HUDEP-2 (cell line): ENCODE data around the gene C5orf34.
"Not testable (repeated sequence)": the region's sequence is repeated elsewhere in the genome, so short reads cannot be mapped to it uniquely, and the experiment has no call there.

Experiments
- DNase-seq, 76 experiments: peaks; one replicate each; lab custom pipeline; 2025; ENCODE audit not compliant: unreplicated experiment in 76 of 76; lab: John Stamatoyannopoulos, UW

C5orf34 gene

DNA sequence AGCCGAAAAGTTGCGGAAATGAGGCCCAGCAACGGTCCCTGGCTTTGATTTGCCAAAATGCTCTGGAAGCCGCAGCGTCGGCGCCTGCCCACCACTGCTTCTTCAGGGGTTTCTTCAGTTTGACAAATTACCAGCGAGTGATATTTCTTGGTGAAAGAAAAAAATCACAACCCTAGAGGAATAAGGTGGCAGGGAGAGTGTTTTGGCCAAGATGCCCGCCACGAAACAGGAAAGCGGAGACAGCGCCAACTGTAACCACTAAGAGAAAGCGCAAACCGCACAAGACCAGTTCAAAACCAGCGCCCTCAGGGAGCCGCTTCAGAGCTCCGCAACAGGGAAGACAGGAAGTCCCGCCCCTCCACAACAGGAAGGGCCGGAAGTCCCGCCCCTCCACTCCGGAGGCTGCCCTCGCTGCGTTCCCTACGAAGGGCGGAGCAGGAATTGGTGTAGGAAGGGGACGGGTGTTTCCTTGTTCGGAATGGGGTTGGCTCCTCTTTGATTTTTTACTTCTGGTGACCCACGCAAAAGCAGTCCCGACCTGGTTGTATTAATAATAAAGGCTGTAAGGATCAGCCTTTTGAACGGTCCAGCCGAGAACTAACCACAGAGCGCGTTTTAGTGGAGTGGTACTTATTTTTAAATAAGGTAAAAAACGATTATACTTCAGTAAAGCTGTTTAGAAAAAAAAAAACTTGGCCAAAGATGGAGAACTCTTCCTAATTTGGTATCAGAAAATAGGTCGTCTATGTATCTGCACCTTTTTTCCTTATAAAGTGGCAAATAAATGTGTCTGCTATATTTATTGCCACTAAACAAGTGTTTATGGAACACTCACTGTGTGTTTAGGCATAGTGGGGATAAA lies at the start of gene C5orf34:
TSS of gene C5orf34 (minus strand) at position 333 of the 862 bp plus-strand sequence. CDS start 5,809 bp downstream, outside the sequence.
- DNase-seq = peak; percentile 13 to 97 (median 92)

DNA sequence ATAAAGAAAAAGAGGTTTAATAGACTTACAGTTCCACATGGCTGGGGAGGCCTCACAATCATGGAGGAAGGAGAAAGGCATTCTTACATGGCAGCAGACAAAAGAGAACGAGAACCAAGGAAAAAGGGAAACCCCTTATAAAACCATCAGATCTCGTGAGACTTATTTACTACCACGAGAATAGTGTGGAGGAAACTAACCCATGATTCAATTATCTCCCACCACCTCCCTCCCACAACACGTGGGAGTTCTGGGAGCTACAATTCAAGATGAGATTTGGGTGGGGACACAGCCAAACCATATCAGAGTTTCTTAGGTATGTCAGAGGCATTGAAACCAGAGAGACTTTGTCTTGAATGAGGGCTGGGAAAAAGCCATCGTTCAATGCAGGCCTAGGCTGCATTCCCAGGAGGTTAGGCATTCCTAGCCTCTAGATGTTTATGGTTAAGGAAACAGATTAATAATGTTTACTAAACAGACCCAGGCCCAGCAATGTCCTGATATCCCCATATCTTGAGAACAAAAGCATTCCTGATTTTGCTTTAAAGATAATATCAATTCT lies 49.4 kb upstream of the C5orf34 start:
- no peak for DNase-seq

GRCh38 chr5:43563321-43563720 lies 48.4 kb upstream of the C5orf34 start:
- no peak for DNase-seq

- DNase-seq = no peak
Measured at GRCh38 chr5:43561356-43561755, 46.4 kb upstream of the C5orf34 start.

GRCh38 chr5:43560128-43560527 lies 45.2 kb upstream of the C5orf34 start:
- no peak for DNase-seq

DNA sequence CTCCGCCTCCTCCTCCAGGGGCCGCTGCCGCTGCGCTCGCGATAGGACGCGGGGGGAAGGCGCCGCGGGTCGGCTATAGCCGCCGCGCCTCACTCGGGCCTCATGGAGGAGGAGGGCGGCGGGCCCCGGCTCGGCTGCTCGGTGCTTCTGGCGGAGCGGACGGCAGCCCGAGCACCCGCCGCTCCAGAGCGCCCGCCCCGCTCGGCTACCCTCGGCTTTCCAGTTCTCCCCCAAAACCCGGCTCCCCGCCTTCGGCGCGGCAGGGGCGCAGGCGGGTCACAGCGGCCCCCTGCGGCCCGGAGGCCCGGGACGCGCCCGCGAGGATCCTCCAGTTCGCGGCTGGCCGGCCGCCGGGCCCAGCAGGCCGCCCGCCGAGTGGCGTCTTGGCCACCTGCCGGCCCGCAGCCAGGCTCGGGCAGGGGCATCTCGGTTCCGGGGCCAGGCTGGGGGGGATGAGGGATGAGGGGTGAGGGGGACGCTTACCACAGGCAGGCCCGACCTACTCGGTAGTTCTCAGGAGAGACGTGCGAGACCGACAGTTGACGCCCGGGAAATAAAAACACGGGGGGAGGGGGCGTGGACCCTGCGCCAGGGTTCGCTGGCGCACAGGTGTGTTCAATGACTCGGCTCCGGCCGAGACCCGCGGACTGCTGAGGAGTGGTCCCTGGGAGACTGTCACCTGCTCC lies 42.1 kb upstream of the C5orf34 start, which contains the start of gene PAIP1:
TSS of gene PAIP1 (minus strand) at position 221 of the 686 bp plus-strand sequence. CDS start 231 bp downstream, outside the sequence.
- DNase-seq = peak in 73 of 76 experiments; percentile 34 to 88 (median 76)

GRCh38 chr5:43556607-43556856 lies 41.6 kb upstream of the C5orf34 start:
- peak in 1 of 76 experiments; percentile 53 for DNase-seq

DNA sequence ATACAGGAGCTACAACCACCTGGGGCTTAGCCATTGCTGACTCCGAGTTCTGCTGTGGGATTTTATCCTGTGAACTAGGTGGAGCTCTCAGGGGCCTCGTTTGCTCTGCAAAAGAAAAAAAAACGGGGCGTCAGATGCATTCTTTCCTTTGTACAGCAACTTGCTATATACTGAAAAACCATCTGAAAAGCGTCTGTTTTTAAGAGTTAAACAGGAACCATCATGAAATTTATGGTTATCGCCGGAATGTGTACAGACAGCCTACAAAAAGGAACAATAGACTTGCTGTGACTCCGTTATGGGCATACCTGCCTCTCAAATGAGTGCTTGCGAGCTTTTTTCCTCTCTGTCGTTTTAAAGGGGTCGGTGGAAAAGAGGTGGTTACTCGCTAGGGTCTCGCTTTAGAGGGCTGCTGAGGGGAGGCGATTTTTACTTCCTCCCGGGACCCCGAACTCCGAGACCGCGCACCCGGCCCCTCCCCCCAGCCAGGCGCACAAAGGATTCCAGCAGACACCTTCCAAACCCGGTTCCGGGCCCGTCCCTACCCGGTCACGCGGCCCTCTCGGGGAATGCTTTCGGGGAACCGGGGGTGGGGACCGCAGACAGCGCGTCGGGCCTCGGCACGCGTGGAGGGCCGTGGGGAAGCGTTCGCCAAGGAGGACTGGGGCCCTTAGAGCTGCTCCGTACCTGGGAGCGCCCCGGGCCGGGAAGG lies 41.1 kb upstream of the C5orf34 start:
- DNase-seq = peak in 45 of 76 experiments; percentile 2 to 51 (median 27)

DNA sequence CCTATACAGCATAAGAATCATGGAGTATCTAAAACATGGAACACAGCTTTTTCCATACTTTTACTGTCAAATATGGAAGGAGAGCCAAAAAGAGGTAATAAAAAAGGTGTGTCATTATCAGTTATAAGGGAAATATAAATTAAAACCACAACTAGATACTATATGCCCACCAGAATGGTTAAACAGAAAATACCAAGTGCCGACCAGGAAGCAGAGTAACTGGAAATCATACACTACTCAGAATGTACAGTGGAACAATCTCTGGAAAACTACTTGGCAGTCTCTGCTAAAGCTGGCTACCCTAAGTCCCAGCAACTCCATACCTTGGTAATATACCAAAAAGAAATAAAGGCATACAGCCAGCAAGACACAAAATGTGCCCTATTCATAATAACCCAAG lies 39.5 kb upstream of the C5orf34 start:
- DNase-seq = no peak

- no peak for DNase-seq
Measured at GRCh38 chr5:43553381-43553780, 38.4 kb upstream of the C5orf34 start.

DNA sequence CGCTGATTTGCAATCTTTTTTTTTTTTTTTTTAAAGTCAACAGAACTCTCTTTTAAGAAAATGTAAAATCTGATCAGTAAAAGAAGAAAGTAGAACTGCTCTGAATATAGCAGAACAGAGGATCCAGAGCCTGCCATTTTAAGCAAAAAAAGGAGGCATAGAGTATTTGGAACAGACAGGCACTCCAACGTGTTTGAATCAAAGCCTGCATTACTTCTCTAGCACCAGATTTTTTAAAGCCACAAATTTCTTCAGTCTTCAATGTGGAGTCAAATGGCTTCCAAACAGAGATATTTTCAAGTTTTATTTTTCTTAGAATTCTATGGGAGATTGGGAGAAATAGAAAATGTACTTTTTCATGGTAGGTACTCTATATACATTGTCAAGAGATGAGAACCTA lies 36.8 kb upstream of the C5orf34 start:
- DNase-seq = no peak

GRCh38 chr5:43549272-43549671 lies 34.3 kb upstream of the C5orf34 start:
- DNase-seq = not testable (repeated sequence)

DNA sequence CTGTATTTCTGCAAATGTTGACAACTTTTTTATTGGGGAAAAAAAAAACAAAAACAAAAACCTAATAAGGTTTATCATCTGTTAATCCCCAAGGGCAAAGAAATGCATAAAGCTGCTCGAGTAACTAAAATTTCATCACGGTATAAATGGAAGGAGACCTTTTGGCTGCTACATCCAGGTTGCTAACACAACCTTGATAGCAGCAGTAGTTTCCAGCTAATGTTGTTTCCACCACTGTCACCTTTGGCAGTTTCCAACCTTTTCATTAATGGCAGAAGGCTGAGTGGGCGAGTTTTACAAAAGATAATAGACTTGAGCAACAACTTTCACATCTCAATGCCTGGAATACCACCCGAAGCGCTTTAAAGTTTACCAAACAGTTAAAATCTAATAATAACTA lies 33.4 kb upstream of the C5orf34 start:
- no peak for DNase-seq

GRCh38 chr5:43547532-43547931 lies 32.6 kb upstream of the C5orf34 start:
- DNase-seq = no peak

GRCh38 chr5:43543434-43543833 lies 28.5 kb upstream of the C5orf34 start:
- no peak for DNase-seq

- no peak for DNase-seq
Measured at GRCh38 chr5:43540746-43541145, 25.8 kb upstream of the C5orf34 start.

GRCh38 chr5:43536972-43537371 lies 22.0 kb upstream of the C5orf34 start:
- no peak for DNase-seq

- DNase-seq = no peak
Measured at GRCh38 chr5:43533646-43534045, 18.7 kb upstream of the C5orf34 start.

GRCh38 chr5:43530648-43531047 lies 15.7 kb upstream of the C5orf34 start:
- DNase-seq = no peak

GRCh38 chr5:43523662-43524072 lies 8.7 kb upstream of the C5orf34 start:
- DNase-seq = no peak

DNA sequence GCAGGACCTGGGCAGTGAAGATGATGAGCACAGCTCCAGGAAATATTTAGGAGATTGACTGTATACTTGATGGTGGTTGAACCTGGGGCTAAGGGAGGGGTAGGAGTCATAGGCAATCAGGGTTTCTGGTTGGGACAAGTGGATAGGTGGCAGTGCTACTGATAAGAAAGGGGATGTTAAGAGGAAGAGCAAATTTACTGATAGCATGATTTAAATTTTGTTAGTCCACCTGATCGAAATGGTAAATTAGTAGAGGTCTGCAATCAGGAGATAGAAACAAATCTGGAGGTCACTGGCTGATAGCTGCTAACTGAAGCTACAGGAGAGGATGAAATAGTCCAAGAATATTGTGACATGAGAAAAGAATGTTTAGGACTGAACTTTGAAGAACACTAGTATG lies 5.7 kb upstream of the C5orf34 start:
- DNase-seq = no peak
